H1 (cell line): ENCODE measurements around the gene DEDD2. TPM values are rescaled to one million over a fixed set of nuclear protein-coding genes. Genes with fewer than 3 reads are reported as not detected.

Experiments
- CTCF ChIA-PET: fragments of 300-600 bp; sonication (Branson Sonifier 250); formaldehyde crosslinking; loops from one replicate; lab custom pipeline; 2021; ENCODE audit not compliant: partially characterized antibody; lab: Charles Lee
- POLR2A ChIA-PET: fragments of 300-600 bp; sonication (Branson Sonifier 250); formaldehyde crosslinking; loops from one replicate; lab custom pipeline; 2021; ENCODE audit warnings: inconsistent platforms; ENCODE audit not compliant: partially characterized antibody; lab: Charles Lee
- DNase-seq, 2 experiments: peaks; one replicate each; pipeline versions ENCODE4 v3.0.0 to v3.0.0-alpha.2; 2010 to 2022; ENCODE audit warnings: low spot score in 2 of 2, low read depth in 1 of 2, mixed read lengths in 1 of 2
- FAIRE-seq: peaks from 2 replicates; lab custom pipeline; 2011; peaks lifted over from hg19 to GRCh38; lab: Jason Lieb, UNC
- H2AFZ ChIP-seq: 2 replicates; pipeline ENCODE4 v1.8.1; 2012; ENCODE audit warnings: low read length, inconsistent platforms
- H2AK5ac ChIP-seq: 2 replicates; pipeline ENCODE4 v1.6.1; 2013; ENCODE audit warnings: low read depth, low read length
- H2BK120ac ChIP-seq: replicated peaks from 2 replicates; pipeline ENCODE3; 2013; ENCODE audit warnings: low read depth, low read length, inconsistent platforms
- H2BK12ac ChIP-seq: 2 replicates; pipeline ENCODE4 v1.6.1; 2013; ENCODE audit warnings: low read depth, low read length
- H2BK15ac ChIP-seq: 2 replicates; pipeline ENCODE4 v1.6.1; 2013; ENCODE audit warnings: low read length
- H2BK20ac ChIP-seq: 2 replicates; pipeline ENCODE4 v1.6.1; 2013; ENCODE audit warnings: low read length
- H2BK5ac ChIP-seq: 2 replicates; pipeline ENCODE4 v1.6.1; 2013; ENCODE audit warnings: low read depth, low read length
- H3K14ac ChIP-seq: 2 replicates; pipeline ENCODE4 v1.6.1; 2013; ENCODE audit warnings: inconsistent platforms; ENCODE audit not compliant: insufficient read length
- H3K18ac ChIP-seq: 2 replicates; pipeline ENCODE4 v1.6.1; 2013; ENCODE audit warnings: low read length; ENCODE audit errors: extremely low read depth
- H3K23ac ChIP-seq: 2 replicates; pipeline ENCODE4 v1.6.1; 2013; ENCODE audit warnings: inconsistent platforms; ENCODE audit not compliant: insufficient read length
- H3K23me2 ChIP-seq: 2 replicates; pipeline ENCODE4 v1.6.1; 2013; ENCODE audit warnings: low read depth, low read length
- H3K27ac ChIP-seq: 2 replicates; pipeline ENCODE4 v1.6.1; 2011; ENCODE audit warnings: low read depth, low read length, inconsistent platforms
- H3K27me3 ChIP-seq, 4 experiments: replicated peaks in 1 of 4; 1 replicate in 1 of 4; 2 replicates in 3 of 4; pipeline versions ENCODE4 v1.6.1 to v1.8.1; 2011 to 2013; ENCODE audit warnings: low read length in 3 of 4, mild to moderate bottlenecking in 3 of 4, inconsistent platforms in 2 of 4, mixed read lengths in 2 of 4, moderate library complexity in 1 of 4; ENCODE audit not compliant: control insufficient read depth in 3 of 4, insufficient read depth in 3 of 4; ENCODE audit errors: extremely low read depth in 1 of 4
- H3K36me3 ChIP-seq, 4 experiments: 2 replicates each; pipeline versions ENCODE4 v1.6.1 to v1.8.1; 2011 to 2013; ENCODE audit warnings: mild to moderate bottlenecking in 4 of 4, low read length in 3 of 4, moderate library complexity in 2 of 4, control low read depth in 1 of 4, inconsistent platforms in 1 of 4; ENCODE audit not compliant: insufficient read depth in 4 of 4, control insufficient read depth in 2 of 4
- H3K4ac ChIP-seq: replicated peaks from 2 replicates; pipeline ENCODE3; 2013; ENCODE audit warnings: low read length, low read depth, mixed read lengths, inconsistent platforms; ENCODE audit not compliant: insufficient read length
- H3K4me1 ChIP-seq, 4 experiments: replicated peaks in 1 of 4; 1 replicate in 1 of 4; 2 replicates in 3 of 4; pipeline versions ENCODE4 v1.6.1 to v1.8.1; 2011 to 2013; ENCODE audit warnings: low read length in 3 of 4, inconsistent platforms in 2 of 4, mixed read lengths in 1 of 4; ENCODE audit not compliant: insufficient read depth in 4 of 4, control insufficient read depth in 3 of 4
- H3K4me2 ChIP-seq, 2 experiments: 2 replicates each; pipeline versions ENCODE4 v1.6.1 to v1.8.1; 2011 to 2013; ENCODE audit warnings: low read depth in 2 of 2, low read length in 2 of 2, control low read depth in 1 of 2, inconsistent platforms in 1 of 2, mild to moderate bottlenecking in 1 of 2; ENCODE audit not compliant: insufficient read depth in 1 of 2
- H3K4me3 ChIP-seq, 4 experiments: fragments of 200-600, 300-600 bp in 1 of 4; sonication (generic), shearing (Covaris generic), sonication (Bioruptor Twin) in 1 of 4; 2 replicates each; pipeline versions ENCODE4 v1.5.1 to v1.8.1; 2011 to 2016; ENCODE audit warnings: low read length in 4 of 4, low read depth in 3 of 4, control low read depth in 2 of 4, inconsistent platforms in 2 of 4, mild to moderate bottlenecking in 2 of 4, mixed read lengths in 1 of 4, moderate library complexity in 1 of 4; ENCODE audit not compliant: insufficient read depth in 2 of 4; ENCODE audit errors: extremely low read depth in 1 of 4
- H3K56ac ChIP-seq: replicated peaks from 2 replicates; pipeline ENCODE3; 2013; ENCODE audit warnings: low read depth, mild to moderate bottlenecking, mixed read lengths, low read length, inconsistent platforms; ENCODE audit not compliant: insufficient read length
- H3K79me1 ChIP-seq: 2 replicates; pipeline ENCODE4 v1.6.1; 2013; ENCODE audit warnings: low read depth, low read length, control low read depth
- H3K79me2 ChIP-seq, 2 experiments: 2 replicates each; pipeline versions ENCODE4 v1.6.1 to v1.8.1; 2012 to 2013; ENCODE audit warnings: low read length in 2 of 2, mild to moderate bottlenecking in 2 of 2, inconsistent platforms in 1 of 2; ENCODE audit not compliant: insufficient read depth in 2 of 2, control insufficient read depth in 1 of 2
- H3K9ac ChIP-seq, 4 experiments: replicated peaks in 1 of 4; 1 replicate in 1 of 4; 2 replicates in 3 of 4; pipeline versions ENCODE4 v1.6.1 to v1.8.1; 2011 to 2013; ENCODE audit warnings: low read depth in 3 of 4, low read length in 3 of 4, control low read depth in 2 of 4, mild to moderate bottlenecking in 2 of 4, moderate library complexity in 2 of 4, inconsistent platforms in 1 of 4; ENCODE audit errors: extremely low read depth in 1 of 4
- H3K9me3 ChIP-seq, 2 experiments: 2 replicates each; pipeline versions ENCODE4 v1.6.1 to v1.8.1; 2012 to 2013; ENCODE audit warnings: mild to moderate bottlenecking in 2 of 2, moderate library complexity in 2 of 2, control low read depth in 1 of 2, inconsistent platforms in 1 of 2, low read depth in 1 of 2, low read length in 1 of 2, mixed read lengths in 1 of 2; ENCODE audit not compliant: insufficient read depth in 2 of 2
- H4K20me1 ChIP-seq, 2 experiments: replicated peaks in 1 of 2; 2 replicates each; pipeline versions ENCODE3 to v1.8.1; 2011 to 2013; ENCODE audit warnings: inconsistent platforms in 2 of 2, low read length in 2 of 2, mild to moderate bottlenecking in 1 of 2; ENCODE audit not compliant: insufficient read depth in 2 of 2, control insufficient read depth in 1 of 2
- H4K5ac ChIP-seq: 2 replicates; pipeline ENCODE4 v1.6.1; 2013; ENCODE audit warnings: low read length, low read depth, mixed read lengths, inconsistent platforms; ENCODE audit not compliant: insufficient read length
- H4K8ac ChIP-seq: 2 replicates; pipeline ENCODE4 v1.8.0; 2013; ENCODE audit warnings: mild to moderate bottlenecking, moderate library complexity, low read length, inconsistent platforms; ENCODE audit not compliant: insufficient read depth; ENCODE audit errors: extremely low read depth
- H4K91ac ChIP-seq: replicated peaks from 2 replicates; pipeline ENCODE3; 2013; ENCODE audit warnings: low read length, mixed read lengths, inconsistent platforms; ENCODE audit not compliant: insufficient read length
- BACH1 ChIP-seq: IDR thresholded peaks from 2 replicates; pipeline ENCODE4 v1.6.1; 2012; ENCODE audit warnings: low read length, improper control_type of control experiment
- CBX5 ChIP-seq: fragments of 300-800, 300-1000 bp; sonication (generic); IDR thresholded peaks from 2 replicates; pipeline ENCODE4 v1.7.1; 2016; ENCODE audit warnings: antibody characterized with exemption, low read length, low read depth
- EP300 ChIP-seq, 2 experiments: IDR thresholded peaks; 1 replicate in 1 of 2; 2 replicates in 1 of 2; pipeline ENCODE4 v1.6.1; 2011 to 2012; ENCODE audit warnings: low read depth in 2 of 2, low read length in 2 of 2, mild to moderate bottlenecking in 2 of 2, borderline replicate concordance in 1 of 2, inconsistent platforms in 1 of 2, moderate library complexity in 1 of 2
- GABPA ChIP-seq: IDR thresholded peaks from 2 replicates; pipeline ENCODE4 v1.6.1; 2011; ENCODE audit warnings: mild to moderate bottlenecking, low read length, moderate library complexity, borderline replicate concordance; ENCODE audit not compliant: insufficient read depth
- HDAC2 ChIP-seq, 2 experiments: fragments of 300-600 bp in 1 of 2; sonication (generic) in 1 of 2; IDR thresholded peaks; 2 replicates each; pipeline ENCODE4 v1.6.1; 2011 to 2012; ENCODE audit warnings: low read depth in 2 of 2, low read length in 2 of 2, mild to moderate bottlenecking in 2 of 2, moderate library complexity in 2 of 2, borderline replicate concordance in 1 of 2, inconsistent platforms in 1 of 2
- JUND ChIP-seq: IDR thresholded peaks from 2 replicates; pipeline ENCODE4 v1.6.1; 2011; ENCODE audit warnings: mild to moderate bottlenecking, improper control_type of control experiment, low read length
- NANOG ChIP-seq: IDR thresholded peaks from 2 replicates; pipeline ENCODE4 v1.6.1; 2011; ENCODE audit warnings: low read length, low read depth, mild to moderate bottlenecking, inconsistent platforms; ENCODE audit not compliant: insufficient read depth, poor library complexity, severe bottlenecking
- POU5F1 ChIP-seq: IDR thresholded peaks from 2 replicates; pipeline ENCODE4 v1.6.1; 2011; ENCODE audit warnings: low read depth, mild to moderate bottlenecking, low read length, moderate library complexity
- RFX5 ChIP-seq: IDR thresholded peaks from 2 replicates; pipeline ENCODE4 v1.6.1; 2011; ENCODE audit warnings: low read depth, low read length, improper control_type of control experiment, borderline replicate concordance
- RXRA ChIP-seq: IDR thresholded peaks from 2 replicates; pipeline ENCODE4 v1.6.1; 2011; ENCODE audit warnings: low read depth, mild to moderate bottlenecking, low read length, moderate library complexity; ENCODE audit not compliant: insufficient read depth
- SIX5 ChIP-seq: IDR thresholded peaks from 2 replicates; pipeline ENCODE4 v1.6.1; 2011; ENCODE audit warnings: mild to moderate bottlenecking, low read depth, low read length
- WGBS, 2 experiments: shearing (Covaris generic) in 1 of 2; methylation state at CpG; one replicate each; pipeline versions ENCODE4 v1.1.6 to v1.1.7; 2013 to 2015; ENCODE audit warnings: low lambda C conversion rate in 2 of 2, mixed read lengths in 2 of 2, inconsistent platforms in 1 of 2, low coverage in 1 of 2, missing lambda C conversion rate in 1 of 2; ENCODE audit not compliant: insufficient replicate concordance in 2 of 2, insufficient coverage in 1 of 2, insufficient read length in 1 of 2; ENCODE audit errors: extremely low coverage in 1 of 2, missing lambda C conversion rate in 1 of 2; 5-methylcytosine and 5-hydroxymethylcytosine counted together
- polyA plus RNA-seq, 7 experiments: library from polyadenylated mRNA; depleted of rRNA in 3 of 7; stranded (reverse) in 5 of 7; unstranded in 2 of 7; fragments of >200 nt in 5 of 7; fragments of 200-250 nt in 2 of 7; gene quantifications; 1 replicate in 5 of 7; 2 replicates in 1 of 7; 4 replicates in 1 of 7; pipeline versions ENCODE4 v1.2.1 to v1.2.3, GENCODE V29; 2011 to 2013; ENCODE audit warnings: missing spikeins in 2 of 7, mixed read lengths in 2 of 7
- total RNA-seq: library from RNA; stranded (reverse); fragmentation: NEBNext Ultra II Directional; extraction: Animal tissue kit (Norgen Biotek cat#: 25700); gene quantifications from 2 replicates; pipeline ENCODE4 v1.2.1, GENCODE V29; 2021

Gene DEDD2
- total and polyA plus RNA-seq, 2 of the 8 experiments (the other 6 are each of a cell fraction or from before 2014, with no cell fraction given) = 37.8 to 65.0 TPM

DNA sequence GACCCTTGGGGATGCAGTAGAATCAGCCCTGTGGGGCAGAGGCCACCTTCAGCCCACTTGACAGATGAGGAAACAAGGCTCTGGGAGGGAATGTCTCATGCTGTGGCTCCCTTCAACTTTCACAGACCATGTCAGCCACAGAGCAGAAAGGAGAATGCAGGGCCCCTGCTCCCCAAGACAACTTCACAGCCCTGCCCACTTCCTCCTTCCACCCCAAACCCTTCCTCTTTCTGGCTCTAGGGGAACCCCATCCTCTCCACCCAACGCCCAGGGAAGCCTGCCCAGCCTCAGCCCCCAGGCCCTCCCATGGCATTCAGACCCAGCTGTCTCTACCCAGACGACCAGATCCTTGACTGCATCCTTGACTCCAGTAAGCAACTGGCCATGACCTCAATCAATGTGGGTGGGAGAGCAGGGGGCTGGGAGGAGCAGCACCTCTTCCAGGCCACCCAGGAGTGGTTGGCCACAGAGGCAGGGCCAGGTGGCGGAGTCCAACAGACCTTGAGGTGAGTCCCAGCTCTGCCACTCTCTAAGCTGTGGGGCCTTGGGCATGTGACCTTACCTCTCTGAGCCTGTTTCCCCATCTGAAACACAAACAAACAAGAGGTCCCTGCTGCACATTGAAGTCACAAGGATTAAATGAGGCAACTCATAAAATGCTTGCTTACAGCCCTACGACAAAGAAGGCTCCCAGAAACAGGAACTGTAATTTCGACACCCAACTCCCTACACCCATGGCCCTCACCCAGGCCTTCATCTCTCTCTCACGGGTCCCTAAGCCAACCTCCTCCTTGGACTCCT lies 15.8 kb downstream of the DEDD2 start:
- no peak overlapping the region for H2BK20ac ChIP-seq
- H2BK120ac ChIP-seq = no peak overlapping the region
- no peaks in the 10 kb centered on the region for H3K23me2 ChIP-seq
- DNase-seq (no peak), FAIRE-seq (no peak)
- no peak overlapping the region for H2AFZ ChIP-seq
- H4K20me1 ChIP-seq = peaks cover 8 to 34% of the 10 kb centered on the region in 2 experiments
- H3K27ac ChIP-seq = no peak overlapping the region
- H3K4me2 ChIP-seq = no peak overlapping the region
- H4K8ac ChIP-seq = no peak overlapping the region; the same call in 1 of the 2 replicates
- peaks cover 0 to 30% (median 11%) of the 10 kb centered on the region in 4 experiments; a peak in 6 of 7 replicates for H3K4me1 ChIP-seq
- H3K4me3 ChIP-seq = no peak overlapping the region
- H2BK15ac ChIP-seq = no peak overlapping the region
- ChIA-PET POLR2A (interaction anchor here (1.1 kb wide), 1 partner anchor 34 kb away, joined by 3 read pairs; no protein-coding TSS in a partner anchor), CTCF (interaction anchor here (0.6 to 1.6 kb wide), 4 partner anchors 10 to 92 kb away, joined by 3 to 5 read pairs (median 4); no protein-coding TSS in a partner anchor)
- no peak overlapping the region for H2BK12ac ChIP-seq
- no peaks in the 10 kb centered on the region for H3K27me3 ChIP-seq
- no peak overlapping the region for H3K56ac ChIP-seq
- no peak overlapping the region for H3K4ac ChIP-seq
- H3K14ac ChIP-seq = no peak overlapping the region
- no peak overlapping the region for H4K91ac ChIP-seq
- peaks cover 13% of the 10 kb centered on the region for H3K79me1 ChIP-seq
- 88% methylated on average over 6 of the region's 6 CpGs; no CpG with 5 or more reads in 1 of the 2 experiments for WGBS, 2 experiments
- no peak overlapping the region for H2BK5ac ChIP-seq
- H3K79me2 ChIP-seq = peaks cover 0 to 38% of the 10 kb centered on the region in 2 experiments; a peak in 1 of 4 replicates
- no peak overlapping the region for H2AK5ac ChIP-seq
- H3K23ac ChIP-seq = no peak overlapping the region
- no peak overlapping the region for H3K18ac ChIP-seq
- no peak overlapping the region for H4K5ac ChIP-seq
- no peaks in the 10 kb centered on the region for H3K9me3 ChIP-seq
- H3K9ac ChIP-seq = no peak overlapping the region
- H3K36me3 ChIP-seq = peaks cover 4 to 56% (median 17%) of the 10 kb centered on the region in 4 experiments; a peak in 6 of 8 replicates
- TF ChIP-seq SIX5 = no peak
- TF ChIP-seq HDAC2 (IDR thresholded peaks at IDR 0.05; ENCODE audit: borderline replicate concordance in 1 of 2, low read depth in 2 of 2, low read length in 2 of 2) = no peak
- TF ChIP-seq RFX5 = no peak
- TF ChIP-seq JUND = no peak
- TF ChIP-seq POU5F1 = no peak
- no peak for TF ChIP-seq EP300 (IDR thresholded peaks at IDR 0.05; ENCODE audit: borderline replicate concordance in 1 of 2, low read depth in 2 of 2, low read length in 2 of 2)
- TF ChIP-seq BACH1 = no peak
- no peak for TF ChIP-seq RXRA
- no peak for TF ChIP-seq CBX5
- no peak for TF ChIP-seq GABPA
- no peak for TF ChIP-seq NANOG
